Measurements from ENCODE around the gene SLC25A40. TPM values are rescaled to one million over a fixed set of nuclear protein-coding genes. Genes with fewer than 3 reads are reported as not detected.

Gene SLC25A40
- total RNA-seq, 1 experiment from 2014 or later = 32.4 TPM

- Histone ChIP-seq H3K4me3 (replicated peaks in 1 of 2; ENCODE audit: low read depth in 1 of 2, low read length in 2 of 2) (no peak overlapping the region), H3K4me1 (ENCODE audit: control insufficient read depth in 1 of 2, insufficient read depth in 2 of 2, low read length in 2 of 2) (peaks cover 0 to 7% of the 10 kb centered on the region in 2 experiments; a peak in 2 of 4 replicates), H3K36me3 (ENCODE audit: control insufficient read depth in 1 of 2, insufficient read depth in 2 of 2, low read length in 2 of 2) (peaks cover 2 to 15% of the 10 kb centered on the region in 2 experiments; a peak in 3 of 4 replicates), H3K27me3 (ENCODE audit: insufficient read depth, low read length) (no peaks in the 10 kb centered on the region), H3K9ac (ENCODE audit: low read length) (no peak overlapping the region), H3K9me3 (ENCODE audit: control insufficient read depth in 1 of 2, insufficient read depth in 1 of 2, low read depth in 1 of 2, low read length in 2 of 2) (no peaks in the 10 kb centered on the region), H4K20me1 (ENCODE audit: insufficient read depth) (no peaks in the 10 kb centered on the region), H2AFZ (ENCODE audit: low read depth, low read length, poor library complexity, severe bottlenecking) (no peak overlapping the region), H3K27ac (ENCODE audit: low read depth, low read length) (no peak overlapping the region), H3K79me2 (ENCODE audit: insufficient read depth, low read length) (peaks cover 4% of the 10 kb centered on the region; the same call in 1 of the 2 replicates), H3K4me2 (ENCODE audit: low read length) (no peak overlapping the region), H3K9me2 (ENCODE audit: insufficient read depth) (no peaks in the 10 kb centered on the region)
- TF ChIP-seq SIN3A (IDR thresholded peaks at IDR 0.05; ENCODE audit: low read depth) (no peak), POLR2AphosphoS5 (IDR thresholded peaks at IDR 0.05; ENCODE audit: low read depth, low read length) (no peak), RAD21 (IDR thresholded peaks at IDR 0.05; ENCODE audit: low read depth) (no peak), ZFX (IDR thresholded peaks at IDR 0.05) (no peak), ZNF274 (IDR thresholded peaks at IDR 0.05; ENCODE audit: low read depth, low read length) (no peak), SRF (IDR thresholded peaks at IDR 0.05; ENCODE audit: low read depth) (no peak), EZH2 (IDR thresholded peaks at IDR 0.05) (no peak)
- DNase-seq (ENCODE audit: low read depth, low spot score) = no peak
- no TSS peak for BruUV-seq (replicated peaks)
- ChIA-PET CTCF (no interaction called here), RAD21 (ENCODE audit: low non-redundant PET in 1 of 2, low total read pairs in 2 of 2, uncharacterized antibody in 2 of 2, unreplicated experiment in 2 of 2) (no interaction called here), POLR2A (no interaction called here)
- no peak for ATAC-seq
- intact Hi-C loops (cut with micrococcal nuclease) = no loop called here
These were observed 23.9 kb downstream of the SLC25A40 start for GRCh38 chr7:87852306-87852705.

GRCh38 chr7:87850836-87851593 is 25.1 kb downstream of the SLC25A40 start:
- Histone ChIP-seq H3K9me2 (ENCODE audit: insufficient read depth) (no peaks in the 10 kb centered on the region), H4K20me1 (ENCODE audit: insufficient read depth) (no peaks in the 10 kb centered on the region), H3K27ac (ENCODE audit: low read depth, low read length) (no peak overlapping the region), H2AFZ (ENCODE audit: low read depth, low read length, poor library complexity, severe bottlenecking) (no peak overlapping the region), H3K4me1 (ENCODE audit: control insufficient read depth in 1 of 2, insufficient read depth in 2 of 2, low read length in 2 of 2) (peaks cover 0 to 7% of the 10 kb centered on the region in 2 experiments; a peak in 2 of 4 replicates), H3K4me2 (ENCODE audit: low read length) (no peak overlapping the region), H3K36me3 (ENCODE audit: control insufficient read depth in 1 of 2, insufficient read depth in 2 of 2, low read length in 2 of 2) (peaks cover 0 to 11% of the 10 kb centered on the region in 2 experiments; a peak in 3 of 4 replicates), H3K9ac (ENCODE audit: low read length) (no peak overlapping the region), H3K27me3 (ENCODE audit: insufficient read depth, low read length) (no peaks in the 10 kb centered on the region), H3K4me3 (replicated peaks in 1 of 2; ENCODE audit: low read depth in 1 of 2, low read length in 2 of 2) (no peak overlapping the region), H3K79me2 (ENCODE audit: insufficient read depth, low read length) (peaks cover 4% of the 10 kb centered on the region; the same call in 1 of the 2 replicates), H3K9me3 (ENCODE audit: control insufficient read depth in 1 of 2, insufficient read depth in 1 of 2, low read depth in 1 of 2, low read length in 2 of 2) (no peaks in the 10 kb centered on the region)
- POLR2A ChIA-PET = no interaction called here
- RAD21 ChIA-PET (ENCODE audit: low non-redundant PET in 1 of 2, low total read pairs in 2 of 2, uncharacterized antibody in 2 of 2, unreplicated experiment in 2 of 2) = no interaction called here
- DNase-seq (ENCODE audit: low read depth, low spot score) = no peak
- no peak for TF ChIP-seq SIN3A (IDR thresholded peaks at IDR 0.05; ENCODE audit: low read depth)
- no peak for TF ChIP-seq ATF3 (IDR thresholded peaks at IDR 0.05)
- TF ChIP-seq SP1 (IDR thresholded peaks at IDR 0.05; ENCODE audit: low read depth) = no peak
- TF ChIP-seq CEBPB (IDR thresholded peaks at IDR 0.05; ENCODE audit: low read depth) = no peak
- no peak for TF ChIP-seq YY1 (IDR thresholded peaks at IDR 0.05; ENCODE audit: extremely low read depth, insufficient replicate concordance, low read depth, low read length)
- TF ChIP-seq POLR2AphosphoS5 (IDR thresholded peaks at IDR 0.05; ENCODE audit: low read depth, low read length) = no peak
- TF ChIP-seq EGR1 (IDR thresholded peaks at IDR 0.05; ENCODE audit: low read depth) = no peak
- TF ChIP-seq TCF7L2 (IDR thresholded peaks at IDR 0.05; ENCODE audit: borderline replicate concordance, extremely low read depth, insufficient read depth, insufficient read length) = no peak
- TF ChIP-seq JUND (IDR thresholded peaks at IDR 0.05) = no peak
- TF ChIP-seq EZH2phosphoT487 (IDR thresholded peaks at IDR 0.05; ENCODE audit: borderline replicate concordance) = no peak
- no peak for TF ChIP-seq ZFX (IDR thresholded peaks at IDR 0.05)
- no peak for TF ChIP-seq RAD21 (IDR thresholded peaks at IDR 0.05; ENCODE audit: low read depth)
- no peak for TF ChIP-seq ZNF274 (IDR thresholded peaks at IDR 0.05; ENCODE audit: low read depth, low read length)
- TF ChIP-seq EZH2 (IDR thresholded peaks at IDR 0.05) = no peak
- TF ChIP-seq CBX3 (IDR thresholded peaks at IDR 0.05; ENCODE audit: low read depth) = no peak
- intact Hi-C loops (cut with micrococcal nuclease) = no loop called here
- CTCF ChIA-PET = no interaction called here
- no TSS peak for BruUV-seq (replicated peaks)
- no peak for ATAC-seq
